ENCODE measurements around the gene SLC4A1AP. TPM values are rescaled to one million over a fixed set of nuclear protein-coding genes. Genes with fewer than 3 reads are reported as not detected.

SLC4A1AP gene
- total and polyA plus RNA-seq, 2 donors from 2014 or later: 19.1 to 20.9 TPM

GRCh38 chr2:27734305-27734704 lies 70.6 kb downstream of the SLC4A1AP start:
- Histone ChIP-seq H3K4me1 (ENCODE audit: control insufficient read depth in 2 of 3, insufficient read depth in 2 of 3, low read depth in 1 of 3, low read length in 3 of 3) (peaks cover 4 to 41% (median 36%) of the 10 kb centered on the region in 3 donors), H3K36me3 (ENCODE audit: control insufficient read depth in 2 of 3, insufficient read depth in 3 of 3, low read length in 3 of 3) (no peaks in the 10 kb centered on the region), H3K27ac (ENCODE audit: low read depth in 2 of 2, low read length in 2 of 2) (no peak overlapping the region), H3K27me3 (ENCODE audit: control insufficient read depth, insufficient read depth, low read length) (no peaks in the 10 kb centered on the region), H3K9ac (ENCODE audit: low read length in 3 of 3) (no peak overlapping the region), H3K4me3 (ENCODE audit: low read length in 3 of 3) (no peak overlapping the region), H3K9me3 (ENCODE audit: control insufficient read depth in 2 of 3, insufficient read depth in 1 of 3, low read length in 3 of 3) (no peaks in the 10 kb centered on the region)
- intact Hi-C loops (cut with DNase I): no loop called here
- no peak for TF ChIP-seq CTCF (IDR thresholded peaks at IDR 0.05; ENCODE audit: borderline replicate concordance, extremely low read depth, insufficient read depth)
- DNase-seq (no peak), FAIRE-seq (no peak)

GRCh38 chr2:27735263-27735904 lies 71.7 kb downstream of the SLC4A1AP start:
- peak overlapping the region in 2 of 3 donors; percentile 54 to 73 for H3K9ac ChIP-seq (ENCODE audit: low read length in 3 of 3)
- TF ChIP-seq CTCF (IDR thresholded peaks at IDR 0.05; ENCODE audit: borderline replicate concordance, extremely low read depth, insufficient read depth): no peak
- H3K27ac ChIP-seq (ENCODE audit: low read depth in 2 of 2, low read length in 2 of 2): peak overlapping the region; percentile 85 to 93
- FAIRE-seq: no peak
- H3K4me3 ChIP-seq (ENCODE audit: low read length in 3 of 3): peak overlapping the region; percentile 22 to 59 (median 59)
- peaks cover 0 to 31% (median 25%) of the 10 kb centered on the region in 3 donors for H3K4me1 ChIP-seq (ENCODE audit: control insufficient read depth in 2 of 3, insufficient read depth in 2 of 3, low read depth in 1 of 3, low read length in 3 of 3)
- intact Hi-C loops (cut with DNase I): no loop called here
- peak; percentile 82 to 97 (median 82) for DNase-seq
- no peaks in the 10 kb centered on the region for H3K9me3 ChIP-seq (ENCODE audit: control insufficient read depth in 2 of 3, insufficient read depth in 1 of 3, low read length in 3 of 3)
- no peaks in the 10 kb centered on the region for H3K36me3 ChIP-seq (ENCODE audit: control insufficient read depth in 2 of 3, insufficient read depth in 3 of 3, low read length in 3 of 3)
- no peaks in the 10 kb centered on the region for H3K27me3 ChIP-seq (ENCODE audit: control insufficient read depth, insufficient read depth, low read length)

GRCh38 chr2:27736031-27736889 lies 72.6 kb downstream of the SLC4A1AP start:
- Histone ChIP-seq H3K4me1 (ENCODE audit: control insufficient read depth in 2 of 3, insufficient read depth in 2 of 3, low read depth in 1 of 3, low read length in 3 of 3) (peaks cover 0 to 24% (median 17%) of the 10 kb centered on the region in 3 donors), H3K27ac (ENCODE audit: low read depth in 2 of 2, low read length in 2 of 2) (peak overlapping the region; percentile 79 to 85), H3K27me3 (ENCODE audit: control insufficient read depth, insufficient read depth, low read length) (no peaks in the 10 kb centered on the region), H3K36me3 (ENCODE audit: control insufficient read depth in 2 of 3, insufficient read depth in 3 of 3, low read length in 3 of 3) (no peaks in the 10 kb centered on the region), H3K9ac (ENCODE audit: low read length in 3 of 3) (peak overlapping the region in 1 of 3 donors; percentile 65), H3K4me3 (ENCODE audit: low read length in 3 of 3) (peak overlapping the region in 1 of 3 donors; percentile 33), H3K9me3 (ENCODE audit: control insufficient read depth in 2 of 3, insufficient read depth in 1 of 3, low read length in 3 of 3) (no peaks in the 10 kb centered on the region)
- no peak for TF ChIP-seq CTCF (IDR thresholded peaks at IDR 0.05; ENCODE audit: borderline replicate concordance, extremely low read depth, insufficient read depth)
- FAIRE-seq: no peak
- intact Hi-C loops (cut with DNase I): no loop called here
- DNase-seq: no peak
